Measurements from ENCODE around the gene COL15A1. TPM values are rescaled to one million over a fixed set of nuclear protein-coding genes. Genes with fewer than 3 reads are reported as not detected.

The COL15A1 gene
- total RNA-seq, 1 experiment from 2014 or later: 0.04 TPM

DNA sequence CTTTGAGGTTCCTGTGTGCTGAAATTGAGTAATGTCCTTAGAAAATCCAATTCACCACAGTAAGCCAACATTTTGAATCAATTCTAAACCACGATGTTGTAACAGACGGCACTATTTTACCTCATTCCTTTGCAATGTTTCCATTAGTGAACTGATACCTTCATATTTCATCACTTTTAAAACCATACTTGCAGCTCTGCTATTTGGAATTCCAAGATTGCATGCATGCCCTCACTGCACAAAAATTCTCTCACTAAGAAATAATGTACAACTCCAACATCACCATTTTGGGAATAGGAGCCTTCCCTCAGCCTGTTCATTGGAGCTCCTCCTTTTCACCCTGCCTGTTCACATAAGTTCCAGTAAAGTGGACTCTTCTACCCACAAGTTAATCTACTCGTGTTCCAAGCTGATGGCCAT lies 86.4 kb downstream of the COL15A1 start:
- DNase-seq (ENCODE audit: low spot score): no peak
- POLR2A ChIA-PET (ENCODE audit: low non-redundant PET): no interaction called here
- TF ChIP-seq EZH2 (IDR thresholded peaks at IDR 0.05; ENCODE audit: borderline replicate concordance, low read depth, low read length, poor library complexity, severe bottlenecking): no peak
- TF ChIP-seq, protein P1, sequence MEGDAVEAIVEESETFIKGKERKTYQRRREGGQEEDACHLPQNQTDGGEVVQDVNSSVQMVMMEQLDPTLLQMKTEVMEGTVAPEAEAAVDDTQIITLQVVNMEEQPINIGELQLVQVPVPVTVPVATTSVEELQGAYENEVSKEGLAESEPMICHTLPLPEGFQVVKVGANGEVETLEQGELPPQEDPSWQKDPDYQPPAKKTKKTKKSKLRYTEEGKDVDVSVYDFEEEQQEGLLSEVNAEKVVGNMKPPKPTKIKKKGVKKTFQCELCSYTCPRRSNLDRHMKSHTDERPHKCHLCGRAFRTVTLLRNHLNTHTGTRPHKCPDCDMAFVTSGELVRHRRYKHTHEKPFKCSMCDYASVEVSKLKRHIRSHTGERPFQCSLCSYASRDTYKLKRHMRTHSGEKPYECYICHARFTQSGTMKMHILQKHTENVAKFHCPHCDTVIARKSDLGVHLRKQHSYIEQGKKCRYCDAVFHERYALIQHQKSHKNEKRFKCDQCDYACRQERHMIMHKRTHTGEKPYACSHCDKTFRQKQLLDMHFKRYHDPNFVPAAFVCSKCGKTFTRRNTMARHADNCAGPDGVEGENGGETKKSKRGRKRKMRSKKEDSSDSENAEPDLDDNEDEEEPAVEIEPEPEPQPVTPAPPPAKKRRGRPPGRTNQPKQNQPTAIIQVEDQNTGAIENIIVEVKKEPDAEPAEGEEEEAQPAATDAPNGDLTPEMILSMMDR (conservative IDR thresholded peaks at IDR 0.05; ENCODE audit: low read depth, low read length): no peak
- H3K4me1 ChIP-seq (ENCODE audit: insufficient read depth, low read length, poor library complexity, severe bottlenecking): no peaks in the 10 kb centered on the region
- CTCF ChIA-PET: no interaction called here
- peaks cover 5% of the 10 kb centered on the region for H3K27me3 ChIP-seq (replicated peaks; ENCODE audit: insufficient read depth, low read depth, low read length, poor library complexity)
- BruUV-seq (replicated peaks): no TSS peak
- H3K27ac ChIP-seq (ENCODE audit: low read depth, low read length, poor library complexity, severe bottlenecking): no peak overlapping the region
- no peak overlapping the region for H3K4me3 ChIP-seq (ENCODE audit: low read depth, low read length, poor library complexity, severe bottlenecking)
- H3K9me3 ChIP-seq (ENCODE audit: low read depth, low read length, poor library complexity, severe bottlenecking): no peaks in the 10 kb centered on the region
- H3K36me3 ChIP-seq (ENCODE audit: insufficient read depth, low read length, poor library complexity, severe bottlenecking): no peaks in the 10 kb centered on the region
- intact Hi-C loops (cut with micrococcal nuclease; ENCODE audit: unreplicated experiment): no loop called here

GRCh38 chr9:99030610-99031109 lies 87.0 kb downstream of the COL15A1 start:
- intact Hi-C loops (cut with micrococcal nuclease; ENCODE audit: unreplicated experiment): no loop called here
- H3K4me3 ChIP-seq (ENCODE audit: low read depth, low read length, poor library complexity, severe bottlenecking): no peak overlapping the region
- H3K27ac ChIP-seq (ENCODE audit: low read depth, low read length, poor library complexity, severe bottlenecking): no peak overlapping the region
- ChIA-PET CTCF (no interaction called here), POLR2A (ENCODE audit: low non-redundant PET) (no interaction called here)
- no peak for DNase-seq (ENCODE audit: low spot score)
- no TSS peak for BruUV-seq (replicated peaks)
- no peak for TF ChIP-seq EZH2 (IDR thresholded peaks at IDR 0.05; ENCODE audit: borderline replicate concordance, low read depth, low read length, poor library complexity, severe bottlenecking)
- TF ChIP-seq, protein P1 (conservative IDR thresholded peaks at IDR 0.05; ENCODE audit: low read depth, low read length): no peak
- H3K4me1 ChIP-seq (ENCODE audit: insufficient read depth, low read length, poor library complexity, severe bottlenecking): no peaks in the 10 kb centered on the region
- peaks cover 5% of the 10 kb centered on the region for H3K27me3 ChIP-seq (replicated peaks; ENCODE audit: insufficient read depth, low read depth, low read length, poor library complexity)
- H3K9me3 ChIP-seq (ENCODE audit: low read depth, low read length, poor library complexity, severe bottlenecking): no peaks in the 10 kb centered on the region
- H3K36me3 ChIP-seq (ENCODE audit: insufficient read depth, low read length, poor library complexity, severe bottlenecking): no peaks in the 10 kb centered on the region

DNA sequence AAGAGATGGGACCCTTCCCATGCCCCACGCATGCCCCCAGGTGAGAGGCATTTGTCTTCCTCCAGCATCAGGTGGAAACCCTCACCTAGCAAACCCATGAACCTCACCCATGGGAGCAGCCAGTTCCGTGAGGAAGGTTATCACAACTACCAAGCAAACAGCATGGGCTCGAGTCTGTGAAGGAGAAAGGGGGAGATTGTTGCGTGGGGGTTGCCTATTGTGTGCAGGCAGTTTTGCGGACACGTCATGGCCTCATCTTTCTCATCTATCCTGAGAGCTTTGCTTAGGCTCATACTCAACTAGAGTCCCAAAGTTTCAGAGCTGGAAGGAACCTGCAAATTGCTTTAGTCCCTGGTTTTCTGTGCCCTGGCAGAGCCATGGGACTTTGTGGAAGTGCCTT lies 87.6 kb downstream of the COL15A1 start:
- POLR2A ChIA-PET (ENCODE audit: low non-redundant PET): no interaction called here
- no peak for DNase-seq (ENCODE audit: low spot score)
- no peak for TF ChIP-seq EZH2 (IDR thresholded peaks at IDR 0.05; ENCODE audit: borderline replicate concordance, low read depth, low read length, poor library complexity, severe bottlenecking)
- TF ChIP-seq, protein P1 (conservative IDR thresholded peaks at IDR 0.05; ENCODE audit: low read depth, low read length): no peak
- H3K4me3 ChIP-seq (ENCODE audit: low read depth, low read length, poor library complexity, severe bottlenecking): no peak overlapping the region
- no peaks in the 10 kb centered on the region for H3K36me3 ChIP-seq (ENCODE audit: insufficient read depth, low read length, poor library complexity, severe bottlenecking)
- H3K27ac ChIP-seq (ENCODE audit: low read depth, low read length, poor library complexity, severe bottlenecking): no peak overlapping the region
- CTCF ChIA-PET: no interaction called here
- no peaks in the 10 kb centered on the region for H3K9me3 ChIP-seq (ENCODE audit: low read depth, low read length, poor library complexity, severe bottlenecking)
- no peaks in the 10 kb centered on the region for H3K4me1 ChIP-seq (ENCODE audit: insufficient read depth, low read length, poor library complexity, severe bottlenecking)
- BruUV-seq (replicated peaks): no TSS peak
- intact Hi-C loops (cut with micrococcal nuclease; ENCODE audit: unreplicated experiment): no loop called here
- peaks cover 5% of the 10 kb centered on the region for H3K27me3 ChIP-seq (replicated peaks; ENCODE audit: insufficient read depth, low read depth, low read length, poor library complexity)

All from A673 (cell line).